ENCODE data around the gene TRIM31.

TRIM31 gene, protein sequence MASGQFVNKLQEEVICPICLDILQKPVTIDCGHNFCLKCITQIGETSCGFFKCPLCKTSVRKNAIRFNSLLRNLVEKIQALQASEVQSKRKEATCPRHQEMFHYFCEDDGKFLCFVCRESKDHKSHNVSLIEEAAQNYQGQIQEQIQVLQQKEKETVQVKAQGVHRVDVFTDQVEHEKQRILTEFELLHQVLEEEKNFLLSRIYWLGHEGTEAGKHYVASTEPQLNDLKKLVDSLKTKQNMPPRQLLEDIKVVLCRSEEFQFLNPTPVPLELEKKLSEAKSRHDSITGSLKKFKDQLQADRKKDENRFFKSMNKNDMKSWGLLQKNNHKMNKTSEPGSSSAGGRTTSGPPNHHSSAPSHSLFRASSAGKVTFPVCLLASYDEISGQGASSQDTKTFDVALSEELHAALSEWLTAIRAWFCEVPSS

DNA sequence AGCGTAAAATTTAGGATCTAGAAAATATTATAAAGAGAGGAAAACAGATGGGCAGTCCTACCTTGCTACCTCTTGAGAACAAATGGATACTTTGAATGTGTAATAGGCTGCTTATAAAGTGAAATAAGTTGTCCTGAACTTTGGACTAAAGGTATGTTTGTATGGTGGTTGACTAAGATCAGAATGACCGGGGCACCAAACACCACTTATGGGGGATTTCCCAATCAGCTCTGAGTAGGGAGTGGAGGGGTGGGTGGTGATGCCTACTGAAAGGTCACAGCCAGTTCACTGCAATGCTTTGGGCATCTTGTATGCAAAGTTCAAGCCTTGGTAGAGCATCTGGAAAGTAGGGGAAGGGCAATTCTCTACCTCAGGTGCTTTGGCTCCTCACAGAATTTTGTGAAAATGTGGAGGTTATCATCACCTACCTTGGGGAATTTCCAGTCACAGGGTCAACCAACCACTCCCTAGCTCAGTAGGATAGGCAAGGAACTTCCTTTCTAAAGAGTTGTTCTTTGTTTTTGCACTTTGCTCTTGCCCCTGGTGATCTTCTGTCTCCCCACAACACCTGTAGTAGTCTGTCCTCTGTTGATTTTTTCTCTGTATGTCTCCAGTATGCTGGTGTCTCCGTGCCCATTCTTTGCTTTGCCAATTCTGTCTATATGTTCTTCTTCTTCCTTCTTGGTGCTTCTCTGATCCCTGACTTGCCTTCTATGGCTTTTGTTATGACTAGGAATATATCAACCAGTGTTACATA is at the start of gene TRIM31:
TRIM31 (minus strand) TSS at position 88 of the 757 bp plus-strand sequence. CDS start 285 bp downstream, outside the sequence.
- DNase-seq, result no peak

DNA sequence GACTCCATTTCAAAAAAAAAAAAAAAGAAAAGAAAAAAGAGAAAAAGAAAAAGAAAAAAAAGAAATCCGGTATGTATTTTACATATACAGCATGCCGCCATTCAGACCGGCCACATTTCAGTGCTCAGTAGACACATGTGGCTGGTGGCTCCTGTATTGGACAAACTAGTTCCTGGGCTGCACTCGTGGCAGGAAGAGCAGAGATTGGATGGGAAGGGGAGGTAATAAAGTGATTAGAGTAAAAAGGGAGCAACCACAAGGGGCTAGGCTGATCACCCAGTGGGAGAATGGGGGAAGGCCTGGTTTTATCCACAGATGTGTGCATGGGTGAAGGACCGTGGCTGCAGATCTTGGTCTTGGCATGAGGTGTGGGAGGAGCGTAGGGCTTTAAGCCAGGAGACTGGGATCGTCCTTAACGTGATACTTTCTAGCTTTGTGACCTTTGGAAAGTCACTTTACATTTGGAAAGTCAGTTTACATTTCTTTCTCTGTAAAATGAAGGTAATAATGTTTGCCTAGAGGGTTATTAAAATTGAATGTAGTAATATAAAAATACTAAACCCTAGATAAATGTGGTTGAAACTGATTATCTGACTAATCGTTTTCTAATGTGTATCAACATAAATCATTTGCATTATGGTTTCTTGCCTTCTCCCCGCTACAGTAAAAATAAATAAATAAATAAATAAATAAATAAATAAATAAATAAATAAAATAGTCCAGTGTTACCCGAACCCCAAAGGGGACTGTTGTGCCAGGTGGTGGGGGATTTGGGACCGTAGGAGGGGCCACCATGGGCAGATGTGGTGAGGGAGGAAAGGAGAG is 49.6 kb upstream of the TRIM31 start:
- DNase-seq, result no peak

DNA sequence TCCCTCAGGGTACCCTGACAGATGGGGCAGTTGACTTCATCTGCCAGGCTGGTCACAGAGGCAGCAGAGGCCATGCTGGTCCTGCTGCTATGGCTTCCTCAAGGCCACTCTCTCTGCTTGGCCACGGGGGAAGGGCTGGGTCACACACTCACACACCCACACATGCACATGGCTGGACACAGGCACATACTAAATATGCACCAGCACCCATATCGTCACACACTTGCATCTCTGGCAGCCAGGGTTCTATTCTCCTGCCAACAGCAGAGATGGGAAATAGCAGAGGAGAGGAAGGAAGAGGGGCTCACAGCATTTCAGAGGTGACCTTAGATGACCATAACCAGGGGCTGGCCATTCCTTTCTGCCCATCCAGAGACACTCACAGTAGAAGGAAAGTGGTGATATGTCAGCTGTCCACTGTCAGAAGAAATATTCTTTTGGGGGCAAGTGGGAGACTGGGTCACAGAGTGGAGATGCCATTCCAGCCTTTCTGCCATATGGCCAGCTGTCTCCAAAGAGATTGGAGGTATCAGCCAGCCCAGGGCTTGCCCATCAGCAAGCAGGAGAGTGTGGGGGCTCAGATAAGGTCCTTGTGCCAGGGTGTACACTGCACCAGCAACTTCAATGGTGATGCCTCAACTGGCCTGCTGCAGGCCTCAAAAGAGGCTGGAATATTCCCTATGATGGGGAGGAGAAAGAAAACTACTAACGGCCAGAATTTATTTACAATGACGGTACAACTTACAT is 48.1 kb upstream of the TRIM31 start, which contains the start of gene TRIM10:
TRIM10 (minus strand) TSS at position 427 of the 747 bp plus-strand sequence; CDS start at position 74, 353 bp downstream.
- DNase-seq, result peak; percentile 91

DNA sequence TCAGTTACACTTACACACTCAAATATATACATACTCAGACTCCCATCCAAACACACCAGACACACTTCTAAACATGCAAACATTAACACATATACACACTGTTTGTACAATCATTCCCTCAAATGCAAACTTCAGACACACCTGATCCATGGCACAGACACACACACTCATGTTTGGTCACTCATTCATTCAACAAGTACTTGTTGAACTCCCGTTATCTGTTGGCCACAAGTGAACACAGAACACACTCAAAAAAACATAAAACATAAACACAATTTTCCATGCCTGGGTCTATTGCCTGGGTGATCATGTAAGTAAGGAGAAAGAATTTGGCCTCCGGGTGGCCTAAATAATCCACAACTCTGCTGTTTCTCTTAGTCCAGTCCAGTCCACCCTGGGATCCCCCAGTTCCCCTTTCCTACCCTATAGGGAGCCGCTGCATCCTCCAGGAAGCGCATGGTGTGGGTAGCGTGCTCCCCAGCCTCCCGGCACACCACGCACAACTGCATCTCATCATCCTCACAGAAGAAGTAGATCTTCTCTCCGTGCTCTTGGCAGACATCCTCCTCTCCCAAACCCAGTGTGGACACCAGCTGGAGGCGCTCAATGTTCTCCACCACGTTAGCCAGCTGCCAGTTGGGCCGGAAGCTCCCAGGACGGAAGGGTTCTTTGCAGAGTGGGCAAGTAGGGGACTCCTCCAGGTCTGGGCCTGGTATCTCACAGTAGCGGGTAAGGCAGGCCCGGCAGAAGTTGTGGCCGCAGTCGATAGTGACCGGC is 47.3 kb upstream of the TRIM31 start:
- no peak for DNase-seq

DNA sequence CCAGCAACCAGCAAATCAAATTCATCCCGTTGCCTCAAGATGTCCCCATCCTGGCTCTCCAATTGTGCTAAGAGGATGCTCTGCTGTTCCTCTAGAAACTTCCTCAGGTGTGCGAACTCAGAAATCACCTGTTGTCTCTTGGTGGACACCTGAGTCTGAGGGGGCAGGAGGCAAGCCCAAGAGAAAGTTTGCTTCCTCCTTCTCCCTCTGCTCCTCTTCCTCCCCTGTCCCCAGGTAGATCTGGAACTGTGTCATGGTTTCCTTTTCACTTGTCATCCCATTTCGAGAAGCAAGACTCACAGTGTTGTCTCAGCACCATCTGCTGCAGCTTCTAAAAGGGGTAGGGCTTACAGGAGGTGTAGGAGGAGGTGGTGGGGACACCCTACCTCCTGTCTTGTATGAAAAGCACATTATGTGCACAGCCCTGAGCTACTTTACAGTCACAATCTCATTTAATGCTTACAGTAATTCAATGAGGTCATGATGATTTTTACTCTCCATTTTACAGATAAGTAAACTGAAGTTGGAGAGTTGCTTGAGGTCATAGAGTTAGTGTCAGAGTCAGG is 45.7 kb upstream of the TRIM31 start:
- no peak for DNase-seq

DNA sequence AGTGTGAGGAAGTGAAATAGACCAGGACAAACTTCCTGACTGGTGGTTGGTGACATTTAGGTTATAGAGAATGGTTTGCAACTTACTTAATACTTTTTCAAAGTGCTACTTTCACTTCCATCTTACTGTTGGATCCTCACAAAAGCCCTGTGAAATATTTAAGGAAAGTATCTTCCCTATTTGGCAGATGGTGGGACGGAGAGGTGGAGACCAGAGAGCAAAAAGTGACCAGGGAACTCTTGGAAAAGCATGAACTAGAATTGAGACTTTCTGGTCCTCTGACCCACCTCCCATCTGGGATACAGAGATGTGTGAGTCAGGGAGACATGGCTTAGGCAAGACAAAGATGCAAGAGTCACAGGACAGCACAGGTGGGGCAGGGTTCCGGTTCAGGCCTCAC is 45.1 kb upstream of the TRIM31 start:
- DNase-seq, result no peak

DNA sequence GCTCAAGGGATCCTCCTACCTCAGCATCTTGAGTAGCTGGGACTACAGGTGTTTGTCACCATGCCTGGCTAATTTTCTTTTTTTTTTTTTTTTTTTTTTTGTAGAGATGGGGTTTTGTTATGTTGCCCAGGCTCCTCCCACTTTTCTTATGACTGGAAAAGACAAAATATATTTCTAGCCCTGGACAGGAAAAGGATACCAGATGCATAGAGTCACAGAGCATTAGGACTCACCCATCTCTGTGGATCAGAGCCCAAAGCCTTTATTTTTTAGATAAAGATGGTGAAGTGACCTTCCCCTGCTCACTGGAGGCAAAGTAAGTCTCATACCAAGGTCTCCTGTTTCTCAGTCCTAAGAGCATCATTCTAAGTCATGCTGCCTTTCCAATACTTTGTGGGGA is 44.7 kb upstream of the TRIM31 start:
- DNase-seq, result no peak

DNA sequence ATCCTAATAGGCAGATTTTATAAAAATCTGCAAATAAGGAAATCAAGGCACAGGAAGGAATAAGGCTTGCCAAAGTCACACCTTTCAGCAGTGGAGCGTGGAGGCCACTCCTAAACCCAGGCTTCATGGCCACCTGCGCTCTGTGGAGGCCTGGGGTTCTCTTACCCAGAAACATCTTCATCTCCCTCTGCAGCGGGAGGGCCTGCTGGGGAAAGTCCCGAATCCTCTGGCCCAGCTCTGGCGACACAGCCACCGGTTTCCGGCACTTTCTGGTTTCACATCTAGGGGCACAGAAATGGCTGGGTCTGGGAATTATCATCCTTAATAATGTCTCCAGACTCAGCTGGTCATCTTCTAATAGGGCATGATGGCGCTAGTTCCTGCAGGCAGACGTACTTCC is 43.9 kb upstream of the TRIM31 start:
- no peak for DNase-seq

DNA sequence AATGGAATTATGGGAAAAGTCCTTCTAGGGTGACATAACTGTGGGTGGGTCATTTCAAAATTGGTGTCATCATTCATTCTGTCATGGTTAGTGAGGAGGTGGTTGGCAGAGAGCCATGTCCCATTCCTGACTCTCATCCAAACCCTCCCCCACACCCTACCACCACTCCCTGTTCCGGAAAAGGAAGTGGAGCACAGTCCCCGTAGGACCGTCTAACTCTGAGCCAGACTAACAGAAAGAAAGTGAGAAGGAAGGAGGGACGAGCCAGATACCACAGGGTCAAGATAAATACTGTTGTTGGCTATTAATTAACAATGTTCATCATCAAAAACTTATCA is 43.3 kb upstream of the TRIM31 start:
- DNase-seq, result peak; percentile 23

DNA sequence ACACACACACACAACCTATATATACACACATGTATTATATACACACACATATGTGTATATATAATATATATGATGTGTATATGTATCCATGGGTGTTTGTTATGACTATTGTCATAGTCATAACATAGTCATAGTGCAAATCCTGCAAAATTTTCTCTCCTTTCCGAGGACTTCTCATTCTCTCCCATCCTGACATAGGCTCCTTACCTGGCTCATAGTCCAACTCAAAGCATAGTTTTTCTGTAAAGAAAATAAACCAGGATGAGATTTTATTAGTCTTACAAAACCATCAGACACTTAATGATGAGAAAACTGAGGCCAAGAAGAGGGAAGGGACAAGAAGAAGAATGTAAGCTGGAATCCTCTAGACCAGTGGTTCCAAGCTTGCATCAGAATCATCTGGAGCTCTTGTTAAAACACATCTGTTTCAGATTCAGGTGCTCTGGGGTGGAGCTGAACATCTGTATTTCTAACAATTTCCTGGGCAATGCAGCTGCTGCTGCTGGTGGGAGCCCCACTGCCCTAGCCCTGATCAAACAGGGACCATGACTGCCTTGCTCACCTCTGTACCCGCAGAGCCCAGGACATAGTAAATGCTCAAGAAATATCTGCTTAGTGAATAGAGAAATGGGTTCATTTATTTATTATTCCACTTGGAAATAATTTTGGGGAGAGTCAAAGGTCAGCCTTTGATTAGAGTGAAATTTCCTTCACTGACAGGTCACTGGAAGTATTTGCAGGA is 42.8 kb upstream of the TRIM31 start:
- DNase-seq, result no peak

DNA sequence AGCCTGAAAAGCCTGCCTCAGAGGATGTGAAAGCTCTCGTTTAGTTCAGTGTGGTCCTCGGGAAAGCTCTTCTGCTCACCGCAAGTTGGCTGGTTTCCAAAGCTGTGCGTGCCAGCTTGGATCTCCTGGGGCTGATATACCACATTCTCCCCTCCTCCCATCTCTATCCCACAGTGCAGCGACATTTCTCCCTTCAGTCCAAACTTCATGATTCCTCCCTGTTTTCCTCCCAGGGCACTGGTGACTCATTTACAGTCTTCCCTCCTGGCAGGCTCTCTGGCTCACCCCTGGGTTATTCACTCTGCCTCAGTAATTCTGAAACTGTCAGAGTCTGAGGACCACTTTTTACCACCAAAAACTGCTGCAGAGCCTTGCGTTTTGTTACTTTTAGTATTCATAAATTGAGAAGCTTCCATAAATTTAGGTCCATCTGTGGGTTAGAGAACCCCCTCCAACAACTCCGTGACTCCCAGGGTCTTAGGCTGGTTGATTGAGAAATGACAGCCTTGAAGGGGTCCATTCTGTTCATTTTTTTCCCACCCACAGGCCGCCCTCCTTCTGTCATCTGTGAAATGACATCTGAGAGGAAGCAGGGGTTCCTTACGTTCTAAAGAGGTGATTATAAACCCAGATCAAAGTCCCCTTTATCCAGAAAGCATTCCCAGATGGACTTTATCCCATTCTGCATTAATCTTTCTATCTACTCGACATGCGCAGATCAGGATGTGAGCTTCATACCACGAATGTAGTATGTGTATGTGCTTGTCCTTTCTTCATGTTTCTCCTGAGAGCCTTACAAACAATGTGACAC is 42.0 kb upstream of the TRIM31 start:
- DNase-seq, result no peak

DNA sequence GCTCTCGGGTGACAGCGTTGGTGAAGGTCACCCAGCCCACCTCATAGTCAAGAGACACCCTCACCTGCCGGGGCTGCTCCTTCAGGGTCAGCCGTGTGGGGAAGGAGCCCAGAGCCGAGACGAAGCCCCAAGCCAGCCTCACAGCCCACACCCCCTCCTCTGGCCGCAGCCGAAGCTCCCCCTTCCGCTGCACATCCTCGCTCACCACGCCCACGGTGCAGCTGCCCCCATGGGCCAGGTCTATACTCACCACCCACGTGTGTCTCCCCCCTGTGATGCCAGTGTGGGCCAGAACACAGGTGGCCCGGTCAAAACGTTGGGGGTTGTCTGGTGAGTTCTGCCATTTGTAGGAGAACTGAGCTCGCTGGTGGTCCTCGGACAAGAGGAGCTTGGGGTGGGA is 41.2 kb upstream of the TRIM31 start:
- no peak for DNase-seq

DNA sequence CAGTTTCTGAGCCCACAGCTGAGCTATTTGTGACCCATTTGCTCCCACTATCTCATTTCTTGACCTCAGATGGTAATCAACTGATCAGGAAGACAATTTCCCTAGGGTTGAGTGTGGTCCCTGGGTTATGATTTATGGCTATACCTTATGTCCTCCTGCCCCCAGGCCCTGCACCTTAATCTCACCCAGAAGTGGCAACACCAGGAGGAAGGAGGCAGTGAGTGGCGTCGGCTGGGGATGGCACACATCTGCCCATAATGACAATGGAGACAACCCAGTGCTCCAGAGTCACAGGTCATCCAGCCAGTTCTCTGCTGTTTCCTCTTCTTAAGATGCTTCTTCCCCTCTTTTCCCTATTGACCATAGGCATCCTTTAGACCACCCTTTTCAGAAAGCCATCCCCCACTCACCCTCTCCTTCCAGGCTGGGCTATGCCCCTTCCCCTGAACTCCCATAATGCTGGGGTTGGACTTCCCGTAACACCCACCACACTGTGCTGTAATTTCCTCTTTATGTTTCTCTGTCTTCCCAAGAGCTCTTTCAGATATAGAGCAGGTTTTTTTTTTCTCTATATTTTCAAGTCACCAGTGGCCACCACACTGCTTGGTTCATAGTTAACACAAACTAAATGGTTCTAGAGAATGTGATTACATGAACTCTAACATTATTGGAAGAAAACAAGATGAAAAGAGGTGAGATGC is 40.2 kb upstream of the TRIM31 start:
- no peak for DNase-seq

DNA sequence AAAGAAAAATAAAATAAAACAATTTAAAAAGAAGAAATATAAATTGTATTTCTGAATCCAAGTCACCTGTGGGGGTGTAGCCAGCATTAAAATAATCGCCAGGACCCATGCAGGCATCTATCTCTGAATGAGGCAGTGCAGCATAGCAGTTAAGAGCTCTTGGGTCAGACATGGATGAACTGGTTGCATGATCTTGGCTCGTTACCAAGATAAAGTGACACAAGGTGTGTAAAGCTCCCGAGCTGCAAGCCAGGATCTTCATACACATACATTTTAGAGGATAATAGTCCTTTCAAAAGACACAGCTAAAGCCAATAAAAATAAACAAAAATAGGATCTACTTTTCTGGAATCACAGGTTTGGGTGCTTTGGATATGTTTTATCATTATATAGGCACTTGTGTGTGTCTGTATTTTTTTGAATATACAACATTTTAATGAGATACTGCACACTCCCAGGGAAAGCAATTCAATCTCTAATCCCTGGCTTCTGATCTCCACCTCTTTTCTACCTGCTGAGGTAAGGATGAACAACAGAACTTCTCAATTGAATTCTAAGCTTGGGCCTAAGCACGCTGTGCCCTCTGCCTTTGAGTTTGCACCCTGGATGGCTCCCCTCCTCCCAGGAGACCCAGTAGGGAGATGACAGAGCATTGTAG is 39.3 kb upstream of the TRIM31 start:
- peak; percentile 49 for DNase-seq

DNA sequence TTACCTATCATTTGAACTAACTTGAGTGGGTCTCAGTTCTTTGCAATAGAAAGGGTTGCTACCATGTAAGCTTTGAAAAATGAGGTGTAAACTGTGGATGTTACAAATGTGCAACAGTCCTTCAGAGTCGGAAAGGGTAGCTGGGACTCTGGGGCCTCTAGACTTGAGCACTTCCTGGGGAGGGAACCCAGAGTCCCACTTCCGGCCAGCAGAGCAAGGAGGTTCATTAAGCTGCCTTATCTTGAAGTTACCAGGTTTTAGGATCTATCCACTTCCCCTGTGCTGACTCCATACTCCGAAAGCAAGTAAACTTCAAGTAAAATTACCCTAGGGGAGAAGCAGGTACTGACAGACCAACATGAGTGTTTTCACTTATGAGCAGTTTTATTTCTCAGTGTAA is 38.7 kb upstream of the TRIM31 start:
- peak; percentile 83 for DNase-seq

DNA sequence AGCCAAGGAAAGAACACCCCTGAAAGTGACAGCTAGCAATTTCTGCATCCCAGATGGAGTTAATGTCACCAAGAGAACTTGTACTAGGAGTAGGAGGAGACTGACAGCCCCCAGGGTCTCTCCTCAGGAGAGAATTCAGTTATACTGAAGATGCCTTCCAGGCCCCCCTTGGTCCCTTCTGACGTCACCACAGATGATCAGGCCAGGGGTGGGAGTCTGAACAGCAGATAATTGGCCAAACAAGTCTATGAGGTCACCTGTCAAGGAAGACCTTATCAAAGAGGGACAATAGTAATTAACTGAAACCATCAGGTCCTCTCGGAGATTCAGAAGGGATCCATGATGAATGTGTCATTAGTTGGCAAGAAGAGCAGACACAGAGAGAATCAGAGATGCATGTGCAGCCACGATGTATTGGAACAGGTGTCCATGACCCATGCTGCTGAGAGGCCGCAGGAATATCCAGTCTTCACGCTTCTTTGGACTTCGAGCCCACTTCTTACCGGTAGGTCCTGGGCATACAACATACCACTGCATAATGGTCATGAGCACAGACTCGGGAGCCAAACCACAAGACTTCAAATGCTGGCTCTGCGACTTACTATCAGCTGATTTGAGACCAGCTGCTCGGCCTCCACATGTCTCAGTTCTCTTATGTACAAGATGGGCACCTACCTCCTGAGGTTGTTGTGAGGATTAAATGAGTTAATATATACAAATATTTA is 37.9 kb upstream of the TRIM31 start:
- DNase-seq, result no peak

DNA sequence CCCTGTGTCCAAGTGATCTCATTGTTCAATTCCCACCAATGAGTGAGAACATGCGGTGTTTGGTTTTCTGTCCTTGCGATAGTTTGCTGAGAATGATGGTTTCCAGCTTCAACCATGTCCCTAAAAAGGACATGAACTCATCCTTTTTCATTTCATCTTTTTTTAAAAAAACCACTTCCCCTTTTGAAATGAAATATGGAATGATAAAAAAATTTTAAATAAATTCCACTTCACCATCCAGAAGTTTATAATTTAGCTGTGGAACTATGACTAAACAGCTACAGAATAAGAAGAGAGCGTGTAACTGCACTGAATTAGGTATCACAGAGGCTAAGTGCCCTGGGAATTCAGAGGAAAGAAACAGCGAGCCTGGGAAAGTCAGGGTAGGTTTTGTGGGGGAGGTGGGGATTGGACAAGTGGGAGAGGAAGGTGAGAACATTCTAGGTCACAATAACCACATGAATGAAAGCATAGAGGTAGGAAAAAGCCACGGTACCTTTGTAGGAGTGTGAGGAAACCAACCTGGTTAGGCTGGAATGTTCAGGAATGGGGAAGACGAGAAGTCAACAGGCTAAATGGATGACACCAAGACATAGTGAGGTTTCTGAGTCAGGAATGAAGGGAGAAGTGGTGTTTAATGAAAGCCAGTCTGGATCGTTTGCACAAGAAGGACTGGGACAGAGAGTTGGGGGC is 37.1 kb upstream of the TRIM31 start:
- DNase-seq, result no peak

All from hematopoietic multipotent progenitor cell treated with erythropoietin and hydrocortisone succinate and interleukin-3 and kit ligand, for 6 days (in vitro differentiated cells).